Peyer's patch (tissue), 4 donors: ENCODE results near the gene PCK2. TPM values are rescaled to one million over a fixed set of nuclear protein-coding genes. Genes with fewer than 3 reads are reported as not detected.

ENCODE experiments used
- DNase-seq, 3 donors: peaks; one replicate each; pipeline ENCODE4 v3.0.0-alpha.2; 2017 to 2019
- H3K27ac ChIP-seq, 4 donors: fragments of 200-600 bp; sonication (generic); one replicate each; pipeline ENCODE4 v1.5.1; 2016 to 2019
- H3K27me3 ChIP-seq, 2 donors: fragments of 200-600 bp; sonication (generic); one replicate each; pipeline ENCODE4 v1.5.1; 2019
- H3K36me3 ChIP-seq, 3 donors: fragments of 200-600 bp; sonication (generic); one replicate each; pipeline ENCODE4 v1.5.1; 2016 to 2019
- H3K4me1 ChIP-seq, 4 donors: fragments of 200-600 bp; sonication (generic); one replicate each; pipeline ENCODE4 v1.5.1; 2016 to 2019
- H3K4me3 ChIP-seq, 4 donors: fragments of 200-600 bp; sonication (generic); 1 replicate in 3 of 4; 2 replicates in 1 of 4; pipeline ENCODE4 v1.5.1; 2016 to 2019; ENCODE audit warnings: mild to moderate bottlenecking in 1 of 4
- H3K9me3 ChIP-seq, 4 donors: fragments of 200-600 bp; sonication (generic); one replicate each; pipeline ENCODE4 v1.5.1; 2016 to 2019; ENCODE audit warnings: mild to moderate bottlenecking in 1 of 4
- CTCF ChIP-seq, 6 experiments: fragments of 450-650 bp in 4 of 6; fragments of 200-600 bp in 2 of 6; sonication (generic) in 1 of 6; IDR thresholded peaks; one replicate each; pipeline ENCODE4 v1.5.1; 2017 to 2019; ENCODE audit warnings: antibody characterized with exemption in 6 of 6, mild to moderate bottlenecking in 3 of 6, moderate library complexity in 1 of 6
- POLR2A ChIP-seq, 2 donors: fragments of 450-650 bp; IDR thresholded peaks; one replicate each; pipeline ENCODE4 v1.5.1; 2017; ENCODE audit warnings: antibody characterized with exemption in 2 of 2, mild to moderate bottlenecking in 2 of 2, moderate library complexity in 2 of 2
- total RNA-seq, 4 donors: library from RNA; depleted of rRNA; stranded (reverse); fragments of >200 nt; gene quantifications; one replicate each; pipeline ENCODE4 v1.1.0, GENCODE V29; 2016

PCK2 gene
- total RNA-seq, 4 donors from 2014 or later = 53.6 to 820 (median 644) TPM

GRCh38 chr14:24082411-24083080 is 11.6 kb upstream of the PCK2 start:
- no peak for TF ChIP-seq POLR2A (IDR thresholded peaks at IDR 0.05)
- no peak for TF ChIP-seq CTCF (IDR thresholded peaks at IDR 0.05)
- H3K36me3 ChIP-seq = no peaks in the 10 kb centered on the region
- peaks cover 0 to 12% (median 5%) of the 10 kb centered on the region in 4 donors for H3K4me1 ChIP-seq
- no peak for DNase-seq
- no peaks in the 10 kb centered on the region for H3K27me3 ChIP-seq
- no peak overlapping the region for H3K27ac ChIP-seq
- H3K4me3 ChIP-seq = no peak overlapping the region
- H3K9me3 ChIP-seq = no peaks in the 10 kb centered on the region

GRCh38 chr14:24083462-24083861 is 10.6 kb upstream of the PCK2 start:
- no peak for DNase-seq
- TF ChIP-seq CTCF (IDR thresholded peaks at IDR 0.05) = no peak
- no peak for TF ChIP-seq POLR2A (IDR thresholded peaks at IDR 0.05)
- no peaks in the 10 kb centered on the region for H3K27me3 ChIP-seq
- H3K4me3 ChIP-seq = no peak overlapping the region
- peaks cover 0 to 12% (median 5%) of the 10 kb centered on the region in 4 donors for H3K4me1 ChIP-seq
- no peaks in the 10 kb centered on the region for H3K36me3 ChIP-seq
- no peak overlapping the region for H3K27ac ChIP-seq
- no peaks in the 10 kb centered on the region for H3K9me3 ChIP-seq

- Histone ChIP-seq H3K27me3 (no peaks in the 10 kb centered on the region), H3K27ac (no peak overlapping the region), H3K36me3 (no peaks in the 10 kb centered on the region), H3K4me3 (no peak overlapping the region), H3K9me3 (no peaks in the 10 kb centered on the region), H3K4me1 (peaks cover 0 to 12% (median 5%) of the 10 kb centered on the region in 4 donors)
- DNase-seq = no peak
- TF ChIP-seq POLR2A (IDR thresholded peaks at IDR 0.05) = no peak
- no peak for TF ChIP-seq CTCF (IDR thresholded peaks at IDR 0.05)
These were observed 9.7 kb upstream of the PCK2 start for GRCh38 chr14:24084440-24084839.

GRCh38 chr14:24085215-24085614 is 8.9 kb upstream of the PCK2 start:
- no peak overlapping the region for H3K4me3 ChIP-seq
- no peaks in the 10 kb centered on the region for H3K27me3 ChIP-seq
- no peak for DNase-seq
- no peak overlapping the region for H3K27ac ChIP-seq
- H3K36me3 ChIP-seq = no peaks in the 10 kb centered on the region
- H3K4me1 ChIP-seq = peaks cover 0 to 9% (median 5%) of the 10 kb centered on the region in 4 donors
- no peak for TF ChIP-seq POLR2A (IDR thresholded peaks at IDR 0.05)
- TF ChIP-seq CTCF (IDR thresholded peaks at IDR 0.05) = no peak
- no peaks in the 10 kb centered on the region for H3K9me3 ChIP-seq

- no peak overlapping the region for H3K4me3 ChIP-seq
- no peak overlapping the region for H3K27ac ChIP-seq
- DNase-seq = peak in 1 of 3 donors; percentile 7
- TF ChIP-seq CTCF (IDR thresholded peaks at IDR 0.05) (no peak), POLR2A (IDR thresholded peaks at IDR 0.05) (no peak)
- no peaks in the 10 kb centered on the region for H3K36me3 ChIP-seq
- H3K4me1 ChIP-seq = peaks cover 0 to 8% (median 5%) of the 10 kb centered on the region in 4 donors
- H3K27me3 ChIP-seq = no peaks in the 10 kb centered on the region
- H3K9me3 ChIP-seq = no peaks in the 10 kb centered on the region
These were observed 7.7 kb upstream of the PCK2 start for GRCh38 chr14:24086193-24086955.
